IMR-90 (cell line): ENCODE measurements around the gene CDS2.

Source experiments
- BHLHE40 ChIP-seq: fragments of 150-350 bp; IDR thresholded peaks from 2 replicates; pipeline ENCODE4 v1.6.1; 2016; ENCODE audit warnings: mild to moderate bottlenecking, low read depth, low read length
- CEBPB ChIP-seq: IDR thresholded peaks from 2 replicates; pipeline ENCODE4 v1.6.1; 2012; ENCODE audit warnings: low read depth, low read length, improper control_type of control experiment
- CHD1 ChIP-seq: IDR thresholded peaks from 2 replicates; pipeline ENCODE4 v1.6.1; 2012; ENCODE audit warnings: low read depth, low read length, improper control_type of control experiment
- MAFK ChIP-seq: IDR thresholded peaks from 2 replicates; pipeline ENCODE4 v1.6.1; 2012; ENCODE audit warnings: low read depth, low read length, improper control_type of control experiment
- MXI1 ChIP-seq: IDR thresholded peaks from 2 replicates; pipeline ENCODE4 v1.6.1; 2012; ENCODE audit warnings: low read depth, mild to moderate bottlenecking, low read length, moderate library complexity, borderline replicate concordance
- POLR2A ChIP-seq: IDR thresholded peaks from 2 replicates; pipeline ENCODE4 v1.6.1; 2012; ENCODE audit warnings: mild to moderate bottlenecking, low read depth, low read length
- RAD21 ChIP-seq: IDR thresholded peaks from 2 replicates; pipeline ENCODE4 v1.6.1; 2012; ENCODE audit warnings: low read length, improper control_type of control experiment
- RFX5 ChIP-seq: IDR thresholded peaks from 2 replicates; pipeline ENCODE4 v1.8.0; 2012; ENCODE audit warnings: low read depth, mild to moderate bottlenecking, low read length, moderate library complexity
- SMC3 ChIP-seq: fragments of 150-350 bp; IDR thresholded peaks from 2 replicates; pipeline ENCODE4 v1.6.1; 2016; ENCODE audit warnings: low read depth, mild to moderate bottlenecking, antibody characterized with exemption, low read length, moderate library complexity
- TF ChIP-seq, protein P1 (sequence below): conservative IDR thresholded peaks from 2 replicates; pipeline ENCODE4 v1.5.1; 2012; ENCODE audit warnings: mild to moderate bottlenecking, low read depth, low read length, improper control_type of control experiment
- TF ChIP-seq, protein P2 (sequence below): fragments of 150-350 bp; IDR thresholded peaks from 2 replicates; pipeline ENCODE4 v1.6.1; 2017; ENCODE audit warnings: mild to moderate bottlenecking, antibody characterized with exemption, low read length, low read depth

DNA sequence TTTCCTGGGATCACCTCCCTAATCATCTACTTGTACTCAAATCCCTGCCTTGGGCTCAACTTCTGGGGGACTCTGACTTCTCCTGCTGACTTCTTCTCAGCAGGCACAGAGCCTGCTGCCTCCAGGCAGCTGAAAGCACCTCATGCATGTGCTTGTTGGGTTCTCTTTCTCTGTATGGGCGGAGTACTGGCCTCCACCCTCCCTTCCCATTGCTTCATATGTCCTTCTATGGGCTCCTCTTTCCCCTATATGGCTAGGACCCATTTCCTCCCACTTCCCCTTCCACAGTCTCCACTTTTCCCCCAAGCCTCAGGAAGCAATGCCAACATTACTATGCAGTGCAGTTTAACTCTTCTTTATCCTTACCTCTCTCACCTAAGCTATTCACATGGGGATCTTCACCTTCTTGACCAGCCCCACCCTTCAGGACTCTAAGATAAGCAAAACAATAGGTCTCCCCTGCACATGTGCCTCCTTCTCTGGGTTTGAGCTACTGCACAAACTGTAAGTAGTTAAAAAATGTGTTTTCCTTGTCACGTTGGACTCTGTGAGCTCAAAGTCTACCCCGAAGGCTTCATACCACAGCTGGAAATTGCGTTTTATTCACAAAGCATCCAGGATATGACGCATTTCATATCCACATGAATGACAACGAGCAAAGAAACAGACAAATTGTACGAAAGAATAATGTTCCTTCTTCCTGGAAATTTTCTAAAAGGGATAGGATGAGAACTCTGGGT is 93.7 kb downstream of the CDS2 start:
- no peak for TF ChIP-seq CEBPB
- TF ChIP-seq, protein P1, sequence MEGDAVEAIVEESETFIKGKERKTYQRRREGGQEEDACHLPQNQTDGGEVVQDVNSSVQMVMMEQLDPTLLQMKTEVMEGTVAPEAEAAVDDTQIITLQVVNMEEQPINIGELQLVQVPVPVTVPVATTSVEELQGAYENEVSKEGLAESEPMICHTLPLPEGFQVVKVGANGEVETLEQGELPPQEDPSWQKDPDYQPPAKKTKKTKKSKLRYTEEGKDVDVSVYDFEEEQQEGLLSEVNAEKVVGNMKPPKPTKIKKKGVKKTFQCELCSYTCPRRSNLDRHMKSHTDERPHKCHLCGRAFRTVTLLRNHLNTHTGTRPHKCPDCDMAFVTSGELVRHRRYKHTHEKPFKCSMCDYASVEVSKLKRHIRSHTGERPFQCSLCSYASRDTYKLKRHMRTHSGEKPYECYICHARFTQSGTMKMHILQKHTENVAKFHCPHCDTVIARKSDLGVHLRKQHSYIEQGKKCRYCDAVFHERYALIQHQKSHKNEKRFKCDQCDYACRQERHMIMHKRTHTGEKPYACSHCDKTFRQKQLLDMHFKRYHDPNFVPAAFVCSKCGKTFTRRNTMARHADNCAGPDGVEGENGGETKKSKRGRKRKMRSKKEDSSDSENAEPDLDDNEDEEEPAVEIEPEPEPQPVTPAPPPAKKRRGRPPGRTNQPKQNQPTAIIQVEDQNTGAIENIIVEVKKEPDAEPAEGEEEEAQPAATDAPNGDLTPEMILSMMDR = no peak
- TF ChIP-seq POLR2A = no peak
- TF ChIP-seq MXI1 = no peak
- no peak for TF ChIP-seq RAD21
- no peak for TF ChIP-seq CHD1
- no peak for TF ChIP-seq SMC3
- TF ChIP-seq RFX5 = no peak
- no peak for TF ChIP-seq MAFK
- TF ChIP-seq, protein P2, sequence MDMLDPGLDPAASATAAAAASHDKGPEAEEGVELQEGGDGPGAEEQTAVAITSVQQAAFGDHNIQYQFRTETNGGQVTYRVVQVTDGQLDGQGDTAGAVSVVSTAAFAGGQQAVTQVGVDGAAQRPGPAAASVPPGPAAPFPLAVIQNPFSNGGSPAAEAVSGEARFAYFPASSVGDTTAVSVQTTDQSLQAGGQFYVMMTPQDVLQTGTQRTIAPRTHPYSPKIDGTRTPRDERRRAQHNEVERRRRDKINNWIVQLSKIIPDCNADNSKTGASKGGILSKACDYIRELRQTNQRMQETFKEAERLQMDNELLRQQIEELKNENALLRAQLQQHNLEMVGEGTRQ = no peak
- no peak for TF ChIP-seq BHLHE40
